HepG2 (cell line): ENCODE measurements around the gene UBXN1. TPM values are rescaled to one million over a fixed set of nuclear protein-coding genes. Genes with fewer than 3 reads are reported as not detected.

Experiments used
- CCAR2 ChIP-seq: fragments of 200-400 bp; formaldehyde crosslinking; optimal IDR thresholded peaks from 2 replicates; pipeline ENCODE3; 2018; ENCODE audit warnings: low read depth, mild to moderate bottlenecking, low read length, moderate library complexity
- DMAP1 ChIP-seq: IDR thresholded peaks from 2 replicates; pipeline ENCODE4 v1.6.1; 2016
- ERF ChIP-seq: IDR thresholded peaks from 2 replicates; pipeline ENCODE4 v1.6.1; 2018; ENCODE audit warnings: missing biosample characterization, missing genetic modification reagents
- ETV5 ChIP-seq: IDR thresholded peaks from 2 replicates; pipeline ENCODE4 v1.6.1; 2018; ENCODE audit warnings: missing biosample characterization, missing genetic modification reagents, inconsistent platforms, borderline replicate concordance
- GLI4 ChIP-seq: sonication (generic); formaldehyde crosslinking; IDR thresholded peaks from 2 replicates; pipeline ENCODE4 v1.5.1; 2020; ENCODE audit warnings: missing genetic modification reagents, mild to moderate bottlenecking, moderate library complexity, borderline replicate concordance
- KDM5B ChIP-seq: sonication (generic); formaldehyde crosslinking; IDR thresholded peaks from 2 replicates; pipeline ENCODE4 v1.4.0; 2020; ENCODE audit warnings: missing genetic modification reagents, mild to moderate bottlenecking, borderline replicate concordance
- KMT2B ChIP-seq: IDR thresholded peaks from 2 replicates; pipeline ENCODE4 v1.6.1; 2016; ENCODE audit warnings: missing genetic modification reagents, missing compliant biosample characterization
- MED13 ChIP-seq: sonication (generic); formaldehyde crosslinking; IDR thresholded peaks from 2 replicates; pipeline ENCODE4 v1.5.0; 2020; ENCODE audit warnings: missing genetic modification reagents
- MEIS1 ChIP-seq: sonication (generic); formaldehyde crosslinking; IDR thresholded peaks from 2 replicates; pipeline ENCODE4 v1.9.0; 2021; ENCODE audit warnings: mild to moderate bottlenecking, missing genetic modification reagents, moderate library complexity, borderline replicate concordance
- NBN ChIP-seq: fragments of 450-650 bp; conservative IDR thresholded peaks from 2 replicates; pipeline ENCODE4 v1.6.1; 2017
- NR1H2 ChIP-seq: sonication (generic); formaldehyde crosslinking; IDR thresholded peaks from 2 replicates; pipeline ENCODE4 v1.8.1; 2022; ENCODE audit warnings: low read depth, missing genetic modification reagents, borderline replicate concordance
- NR2F6 ChIP-seq, 2 experiments: IDR thresholded peaks; 2 replicates each; pipeline ENCODE4 v1.6.1; 2016; ENCODE audit warnings: antibody characterized with exemption in 1 of 2, mild to moderate bottlenecking in 1 of 2
- PHF8 ChIP-seq: sonication (generic); formaldehyde crosslinking; IDR thresholded peaks from 2 replicates; pipeline ENCODE4 v1.5.0; 2020; ENCODE audit warnings: missing genetic modification reagents
- SALL1 ChIP-seq: sonication (generic); formaldehyde crosslinking; IDR thresholded peaks from 2 replicates; pipeline ENCODE4 v1.8.0; 2022; ENCODE audit warnings: mild to moderate bottlenecking, missing genetic modification reagents
- SCMH1 ChIP-seq: sonication (generic); formaldehyde crosslinking; IDR thresholded peaks from 2 replicates; pipeline ENCODE4 v1.9.0; 2021; ENCODE audit warnings: missing genetic modification reagents, mild to moderate bottlenecking, borderline replicate concordance
- SETDB1 ChIP-seq: sonication (generic); formaldehyde crosslinking; IDR thresholded peaks from 2 replicates; pipeline ENCODE4 v1.5.1; 2020; ENCODE audit warnings: missing genetic modification reagents, mild to moderate bottlenecking, borderline replicate concordance
- SIN3B ChIP-seq: fragments of 150-350 bp; IDR thresholded peaks from 2 replicates; pipeline ENCODE4 v1.6.1; 2014; ENCODE audit warnings: low read length
- SNAPC2 ChIP-seq: sonication (generic); formaldehyde crosslinking; IDR thresholded peaks from 2 replicates; pipeline ENCODE4 v1.8.1; 2022; ENCODE audit warnings: mild to moderate bottlenecking, missing genetic modification reagents
- SP2 ChIP-seq: sonication (generic); formaldehyde crosslinking; IDR thresholded peaks from 2 replicates; pipeline ENCODE4 v1.5.1; 2020; ENCODE audit warnings: mild to moderate bottlenecking, missing genetic modification reagents
- ZBTB42 ChIP-seq: sonication (generic); formaldehyde crosslinking; IDR thresholded peaks from 2 replicates; pipeline ENCODE4 v1.5.0; 2020; ENCODE audit warnings: mild to moderate bottlenecking, missing genetic modification reagents
- ZFY ChIP-seq: sonication (generic); formaldehyde crosslinking; IDR thresholded peaks from 2 replicates; pipeline ENCODE4 v1.4.0; 2020; ENCODE audit warnings: missing genetic modification reagents
- ZMAT3 ChIP-seq: sonication (generic); formaldehyde crosslinking; conservative IDR thresholded peaks from 2 replicates; pipeline ENCODE4 v1.7.0; 2021; ENCODE audit warnings: missing genetic modification reagents
- ZMYM4 ChIP-seq: sonication (generic); formaldehyde crosslinking; IDR thresholded peaks from 2 replicates; pipeline ENCODE4 v1.8.1; 2023; ENCODE audit warnings: mild to moderate bottlenecking, missing genetic modification reagents
- ZNF264 ChIP-seq: sonication (generic); formaldehyde crosslinking; IDR thresholded peaks from 2 replicates; pipeline ENCODE4 v1.4.0; 2020; ENCODE audit warnings: missing genetic modification reagents
- ZNF441 ChIP-seq: sonication (generic); formaldehyde crosslinking; IDR thresholded peaks from 2 replicates; pipeline ENCODE4 v1.7.0; 2021; ENCODE audit warnings: missing genetic modification reagents, borderline replicate concordance
- ZNF451 ChIP-seq: sonication (generic); formaldehyde crosslinking; IDR thresholded peaks from 2 replicates; pipeline ENCODE4 v1.5.0; 2020; ENCODE audit warnings: mild to moderate bottlenecking, missing genetic modification reagents
- ZNF629 ChIP-seq: sonication (generic); formaldehyde crosslinking; conservative IDR thresholded peaks from 2 replicates; pipeline ENCODE4 v1.5.0; 2020; ENCODE audit warnings: missing genetic modification reagents
- ZNF788 ChIP-seq: sonication (generic); formaldehyde crosslinking; IDR thresholded peaks from 2 replicates; pipeline ENCODE4 v1.5.0; 2020; ENCODE audit warnings: mild to moderate bottlenecking, missing genetic modification reagents, borderline replicate concordance
- ZSCAN25 ChIP-seq: sonication (generic); formaldehyde crosslinking; IDR thresholded peaks from 2 replicates; pipeline ENCODE4 v1.8.0; 2022; ENCODE audit warnings: mild to moderate bottlenecking, missing genetic modification reagents
- polyA plus RNA-seq, 8 experiments: library from polyadenylated mRNA; depleted of rRNA in 3 of 8; stranded (reverse) in 7 of 8; unstranded in 1 of 8; fragments of >200 nt; fragmentation: Illumina TruSeq in 4 of 8; extraction: Trizol in 4 of 8; gene quantifications; 2 replicates each; pipeline versions ENCODE4 v1.2.1 to v1.2.3, GENCODE V29; 2011 to 2016; ENCODE audit warnings: low read depth in 4 of 8, missing spikeins in 1 of 8, mixed read lengths in 1 of 8; ENCODE audit not compliant: insufficient read depth in 1 of 8
- total RNA-seq, 5 experiments: library from RNA; depleted of rRNA; stranded (reverse); fragments of >200 nt; fragmentation: Illumina TruSeq; extraction: Trizol; gene quantifications; 2 replicates each; pipeline ENCODE4 v1.2.3, GENCODE V29; 2016; ENCODE audit warnings: low read depth in 1 of 5
- TF ChIP-seq, protein P1 (sequence below): IDR thresholded peaks from 2 replicates; pipeline ENCODE4 v1.6.1; 2016; ENCODE audit warnings: low read depth, control low read depth
- TF ChIP-seq, protein P2 (sequence below): sonication (generic); formaldehyde crosslinking; IDR thresholded peaks from 2 replicates; pipeline ENCODE4 v1.8.0; 2022; ENCODE audit warnings: mild to moderate bottlenecking, missing genetic modification reagents; ENCODE audit not compliant: insufficient replicate concordance

UBXN1 gene
- total and polyA plus RNA-seq, 2 of the 13 experiments (the other 11 are each of a cell fraction or from before 2014, with no cell fraction given): 47.5 to 52.4 TPM

DNA sequence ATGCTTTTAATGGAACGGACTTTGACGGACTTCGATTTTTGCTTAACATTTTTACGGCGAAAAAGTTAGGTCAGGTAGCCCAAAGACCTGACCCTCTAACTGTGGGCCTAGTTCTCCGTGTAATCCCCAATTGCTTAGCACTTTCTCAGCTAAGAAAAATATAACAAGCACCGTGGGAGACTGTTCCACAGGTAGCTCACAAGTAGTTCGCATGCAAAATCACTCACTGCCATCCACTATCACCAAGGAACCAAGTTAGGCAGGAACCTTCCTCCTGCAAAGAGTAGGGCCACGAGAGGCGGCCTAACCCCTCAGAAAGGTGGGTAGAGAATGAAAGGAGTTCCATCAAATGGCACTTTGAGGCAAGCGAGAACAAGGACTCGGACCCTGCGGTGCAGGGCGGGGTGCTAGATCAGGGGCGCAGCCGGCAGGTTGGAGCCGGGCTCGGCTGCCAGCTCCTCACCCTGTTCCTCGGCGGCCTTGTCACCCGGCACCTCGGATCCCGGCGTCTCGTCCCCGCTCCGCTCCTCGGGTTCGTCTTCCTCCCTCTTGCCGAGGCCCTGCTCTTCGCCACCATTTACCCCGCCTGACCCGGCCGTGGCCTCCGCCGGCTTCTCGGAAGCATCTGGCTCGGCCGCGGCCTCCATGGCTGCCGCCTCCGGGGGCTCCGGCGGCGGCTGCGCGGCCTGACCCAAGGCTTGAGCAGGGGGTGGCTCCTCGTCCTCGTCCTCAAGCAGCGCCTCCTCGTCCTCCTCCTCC, 47.5 kb upstream of the UBXN1 start (continued):
- TF ChIP-seq ZMAT3 (CRISPR knock-in tag) (peak; percentile 56; the same call in 1 of the 2 replicates), SALL1 (CRISPR knock-in tag) (no peak; the same call in 1 of the 2 replicates), ERF (CRISPR knock-in tag) (no peak), ZNF788 (CRISPR knock-in tag) (0 out of 2 replicates have a peak, but pooled peaks have one; percentile 36), ZFY (no peak), SETDB1 (CRISPR knock-in tag) (no peak), SNAPC2 (no peak), KMT2B (CRISPR knock-in tag) (no peak), NR2F6 (IDR thresholded peaks at IDR 0.05) (no peak), NR2F6 (CRISPR knock-in tag; IDR thresholded peaks at IDR 0.05) (no peak), KDM5B (CRISPR knock-in tag) (peak; percentile 1; the same call in 1 of the 2 replicates), NR1H2 (CRISPR knock-in tag) (0 out of 2 replicates have a peak, but pooled peaks have one; percentile 19), SP2 (CRISPR knock-in tag) (0 out of 2 replicates have a peak, but pooled peaks have one; percentile 16), DMAP1 (CRISPR knock-in tag) (no peak; the same call in 1 of the 2 replicates), ZBTB42 (peak; percentile 49; the same call in 1 of the 2 replicates), ZNF264 (CRISPR knock-in tag) (no peak), ZNF451 (CRISPR knock-in tag) (no peak), MED13 (CRISPR knock-in tag) (no peak), GLI4 (no peak), ZNF441 (CRISPR knock-in tag) (peak; percentile 79; the same call in 1 of the 2 replicates), NBN (no peak), PHF8 (CRISPR knock-in tag) (peak; percentile 47; the same call in 1 of the 2 replicates), ZSCAN25 (CRISPR knock-in tag) (no peak), CCAR2 (no peak), ETV5 (CRISPR knock-in tag) (no peak), SIN3B (no peak), MEIS1 (CRISPR knock-in tag) (no peak), ZNF629 (0 out of 2 replicates have a peak, but pooled peaks have one; percentile 5), ZMYM4 (no peak), SCMH1 (CRISPR knock-in tag) (no peak)
- TF ChIP-seq, protein P1, sequence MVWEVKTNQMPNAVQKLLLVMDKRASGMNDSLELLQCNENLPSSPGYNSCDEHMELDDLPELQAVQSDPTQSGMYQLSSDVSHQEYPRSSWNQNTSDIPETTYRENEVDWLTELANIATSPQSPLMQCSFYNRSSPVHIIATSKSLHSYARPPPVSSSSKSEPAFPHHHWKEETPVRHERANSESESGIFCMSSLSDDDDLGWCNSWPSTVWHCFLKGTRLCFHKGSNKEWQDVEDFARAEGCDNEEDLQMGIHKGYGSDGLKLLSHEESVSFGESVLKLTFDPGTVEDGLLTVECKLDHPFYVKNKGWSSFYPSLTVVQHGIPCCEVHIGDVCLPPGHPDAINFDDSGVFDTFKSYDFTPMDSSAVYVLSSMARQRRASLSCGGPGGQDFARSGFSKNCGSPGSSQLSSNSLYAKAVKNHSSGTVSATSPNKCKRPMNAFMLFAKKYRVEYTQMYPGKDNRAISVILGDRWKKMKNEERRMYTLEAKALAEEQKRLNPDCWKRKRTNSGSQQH (CRISPR knock-in tag): peak; percentile 31; the same call in 1 of the 2 replicates
- TF ChIP-seq, protein P2, sequence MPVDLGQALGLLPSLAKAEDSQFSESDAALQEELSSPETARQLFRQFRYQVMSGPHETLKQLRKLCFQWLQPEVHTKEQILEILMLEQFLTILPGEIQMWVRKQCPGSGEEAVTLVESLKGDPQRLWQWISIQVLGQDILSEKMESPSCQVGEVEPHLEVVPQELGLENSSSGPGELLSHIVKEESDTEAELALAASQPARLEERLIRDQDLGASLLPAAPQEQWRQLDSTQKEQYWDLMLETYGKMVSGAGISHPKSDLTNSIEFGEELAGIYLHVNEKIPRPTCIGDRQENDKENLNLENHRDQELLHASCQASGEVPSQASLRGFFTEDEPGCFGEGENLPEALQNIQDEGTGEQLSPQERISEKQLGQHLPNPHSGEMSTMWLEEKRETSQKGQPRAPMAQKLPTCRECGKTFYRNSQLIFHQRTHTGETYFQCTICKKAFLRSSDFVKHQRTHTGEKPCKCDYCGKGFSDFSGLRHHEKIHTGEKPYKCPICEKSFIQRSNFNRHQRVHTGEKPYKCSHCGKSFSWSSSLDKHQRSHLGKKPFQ (CRISPR knock-in tag): no peak
